Loucy (cell line): ENCODE data around the gene IL11.

Experiments used
- H2AFZ ChIP-seq: fragments of 200-600 bp; sonication (generic); 2 replicates; pipeline ENCODE4 v1.6.0; 2016; ENCODE audit warnings: antibody characterized with exemption, mild to moderate bottlenecking, low read length, moderate library complexity
- H3F3A ChIP-seq: fragments of 200-600 bp; 2 replicates; pipeline ENCODE4 v1.6.0; 2016; ENCODE audit warnings: antibody characterized with exemption, low read depth, mild to moderate bottlenecking
- H3K27me3 ChIP-seq: fragments of 200-600 bp; sonication (generic); 2 replicates; pipeline ENCODE4 v1.6.1; 2014; ENCODE audit warnings: low read length, mild to moderate bottlenecking; ENCODE audit not compliant: insufficient read depth, poor library complexity, severe bottlenecking
- H3K36me3 ChIP-seq: fragments of 200-600 bp; sonication (generic); 2 replicates; pipeline ENCODE4 v1.6.1; 2016; ENCODE audit warnings: low read length; ENCODE audit not compliant: insufficient read depth
- H3K4me1 ChIP-seq: fragments of 200-600 bp; sonication (generic); 2 replicates; pipeline ENCODE4 v1.5.1; 2014; ENCODE audit warnings: low read length, mild to moderate bottlenecking; ENCODE audit not compliant: insufficient read depth, poor library complexity, severe bottlenecking
- H3K4me2 ChIP-seq: fragments of 200-600 bp; sonication (generic); 2 replicates; pipeline ENCODE4 v1.6.0; 2014; ENCODE audit warnings: antibody characterized with exemption, low read length, low read depth, mild to moderate bottlenecking; ENCODE audit not compliant: poor library complexity, severe bottlenecking
- H3K4me3 ChIP-seq: fragments of 200-600 bp; sonication (generic); 2 replicates; pipeline ENCODE4 v1.5.1; 2014; ENCODE audit warnings: low read length, mild to moderate bottlenecking, mixed read lengths; ENCODE audit not compliant: poor library complexity, severe bottlenecking
- H3K79me2 ChIP-seq: fragments of 200-600 bp; sonication (generic); 2 replicates; pipeline ENCODE4 v1.6.1; 2014; ENCODE audit warnings: low read length; ENCODE audit not compliant: insufficient read depth
- H3K9ac ChIP-seq: fragments of 200-600 bp; sonication (generic); 2 replicates; pipeline ENCODE4 v1.6.0; 2014; ENCODE audit warnings: mild to moderate bottlenecking, low read depth, low read length, moderate library complexity; ENCODE audit not compliant: poor library complexity, severe bottlenecking
- H3K9me2 ChIP-seq: fragments of 200-600 bp; sonication (generic); replicated peaks from 2 replicates; pipeline ENCODE4 v1.6.1; 2016; ENCODE audit warnings: low read depth, low read length, mixed read lengths
- H3K9me3 ChIP-seq: fragments of 200-600 bp; sonication (generic); 2 replicates; pipeline ENCODE4 v1.6.1; 2014; ENCODE audit warnings: mild to moderate bottlenecking, antibody characterized with exemption, low read length, low read depth; ENCODE audit not compliant: insufficient read depth
- H4K20me1 ChIP-seq: fragments of 200-600 bp; sonication (generic); 2 replicates; pipeline ENCODE4 v1.6.0; 2014; ENCODE audit warnings: antibody characterized with exemption, low read length, mild to moderate bottlenecking; ENCODE audit not compliant: insufficient read depth, poor library complexity, severe bottlenecking
- EZH2phosphoT487 ChIP-seq: fragments of 200-600 bp; IDR thresholded peaks from 2 replicates; pipeline ENCODE4 v1.6.1; 2018; ENCODE audit warnings: antibody characterized with exemption, mild to moderate bottlenecking, moderate library complexity, borderline replicate concordance
- TF ChIP-seq, protein P1 (sequence below): fragments of 200-600 bp; sonication (generic); conservative IDR thresholded peaks from 2 replicates; pipeline ENCODE4 v1.5.1; 2014; ENCODE audit warnings: mild to moderate bottlenecking, antibody characterized with exemption, low read length

The IL11 gene

DNA sequence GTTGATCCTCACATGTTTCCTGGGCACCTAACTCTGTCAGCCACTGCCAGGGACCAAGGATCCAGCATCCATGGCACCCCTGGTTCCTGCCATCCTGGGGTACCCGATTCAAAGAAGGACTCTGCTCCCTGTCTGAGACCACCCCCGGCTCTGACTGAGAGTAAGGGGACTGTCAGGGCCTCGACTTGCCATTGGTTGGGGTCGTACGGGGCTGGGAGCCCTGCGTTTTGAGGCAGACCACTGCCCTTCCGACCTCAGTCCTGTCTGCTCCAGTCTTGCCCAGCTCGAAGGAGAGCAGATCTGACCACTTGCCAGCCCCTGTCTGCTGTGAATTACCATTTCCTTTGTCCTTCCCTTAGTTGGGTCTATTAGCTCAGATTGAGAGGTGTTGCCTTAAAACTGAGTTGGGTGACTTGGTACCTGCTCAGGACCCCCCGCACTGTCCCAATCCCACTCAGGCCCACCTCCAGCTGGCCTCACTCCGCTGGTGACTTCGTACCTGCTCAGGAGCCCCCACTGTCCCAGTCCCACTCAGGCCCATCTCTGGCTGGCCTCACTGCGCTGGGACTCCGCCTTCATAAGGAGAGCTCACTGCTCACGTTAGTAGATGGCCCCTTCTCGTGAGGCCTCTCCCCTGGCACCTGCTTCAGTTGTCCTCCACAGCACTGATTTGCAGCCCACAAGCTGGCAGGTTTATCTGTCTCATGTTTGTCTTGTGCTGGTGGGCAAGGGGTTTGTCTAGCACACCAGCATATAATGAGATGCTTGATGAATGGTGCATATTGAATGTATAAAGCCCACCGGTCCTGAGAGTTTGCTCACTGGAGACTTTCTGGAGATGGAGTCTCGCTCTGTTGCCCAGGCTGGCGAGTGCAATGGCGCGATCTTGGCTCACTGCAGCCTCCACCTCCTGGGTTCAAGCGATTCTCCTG, 19.4 kb upstream of the IL11 start:
- Histone ChIP-seq H4K20me1 (peaks cover 58% of the 10 kb centered on the region), H3K9me3 (no peaks in the 10 kb centered on the region), H2AFZ (no peak overlapping the region), H3K4me2 (peak overlapping the region; percentile 100), H3F3A (no peaks in the 10 kb centered on the region), H3K9me2 (no peaks in the 10 kb centered on the region), H3K27me3 (no peaks in the 10 kb centered on the region), H3K36me3 (peaks cover 23% of the 10 kb centered on the region; the same call in 1 of the 2 replicates), H3K9ac (no peak overlapping the region), H3K79me2 (peaks cover 47% of the 10 kb centered on the region), H3K4me3 (peak overlapping the region; percentile 100), H3K4me1 (peaks cover 34% of the 10 kb centered on the region)
- no peak for TF ChIP-seq EZH2phosphoT487
- TF ChIP-seq, protein P1, sequence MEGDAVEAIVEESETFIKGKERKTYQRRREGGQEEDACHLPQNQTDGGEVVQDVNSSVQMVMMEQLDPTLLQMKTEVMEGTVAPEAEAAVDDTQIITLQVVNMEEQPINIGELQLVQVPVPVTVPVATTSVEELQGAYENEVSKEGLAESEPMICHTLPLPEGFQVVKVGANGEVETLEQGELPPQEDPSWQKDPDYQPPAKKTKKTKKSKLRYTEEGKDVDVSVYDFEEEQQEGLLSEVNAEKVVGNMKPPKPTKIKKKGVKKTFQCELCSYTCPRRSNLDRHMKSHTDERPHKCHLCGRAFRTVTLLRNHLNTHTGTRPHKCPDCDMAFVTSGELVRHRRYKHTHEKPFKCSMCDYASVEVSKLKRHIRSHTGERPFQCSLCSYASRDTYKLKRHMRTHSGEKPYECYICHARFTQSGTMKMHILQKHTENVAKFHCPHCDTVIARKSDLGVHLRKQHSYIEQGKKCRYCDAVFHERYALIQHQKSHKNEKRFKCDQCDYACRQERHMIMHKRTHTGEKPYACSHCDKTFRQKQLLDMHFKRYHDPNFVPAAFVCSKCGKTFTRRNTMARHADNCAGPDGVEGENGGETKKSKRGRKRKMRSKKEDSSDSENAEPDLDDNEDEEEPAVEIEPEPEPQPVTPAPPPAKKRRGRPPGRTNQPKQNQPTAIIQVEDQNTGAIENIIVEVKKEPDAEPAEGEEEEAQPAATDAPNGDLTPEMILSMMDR, result no peak

- Histone ChIP-seq H3K4me2 (peak overlapping the region; percentile 100), H3K36me3 (peaks cover 23% of the 10 kb centered on the region; the same call in 1 of the 2 replicates), H4K20me1 (peaks cover 58% of the 10 kb centered on the region), H2AFZ (no peak overlapping the region), H3K4me1 (peaks cover 45% of the 10 kb centered on the region), H3K9me3 (no peaks in the 10 kb centered on the region), H3K9ac (peak overlapping the region; percentile 99), H3K79me2 (peaks cover 52% of the 10 kb centered on the region), H3K27me3 (no peaks in the 10 kb centered on the region), H3K4me3 (peak overlapping the region; percentile 100), H3F3A (no peaks in the 10 kb centered on the region), H3K9me2 (no peaks in the 10 kb centered on the region)
- TF ChIP-seq, protein P1, result no peak
- no peak for TF ChIP-seq EZH2phosphoT487
Observed at GRCh38 chr19:55387736-55388497, 17.7 kb upstream of the IL11 start.

DNA sequence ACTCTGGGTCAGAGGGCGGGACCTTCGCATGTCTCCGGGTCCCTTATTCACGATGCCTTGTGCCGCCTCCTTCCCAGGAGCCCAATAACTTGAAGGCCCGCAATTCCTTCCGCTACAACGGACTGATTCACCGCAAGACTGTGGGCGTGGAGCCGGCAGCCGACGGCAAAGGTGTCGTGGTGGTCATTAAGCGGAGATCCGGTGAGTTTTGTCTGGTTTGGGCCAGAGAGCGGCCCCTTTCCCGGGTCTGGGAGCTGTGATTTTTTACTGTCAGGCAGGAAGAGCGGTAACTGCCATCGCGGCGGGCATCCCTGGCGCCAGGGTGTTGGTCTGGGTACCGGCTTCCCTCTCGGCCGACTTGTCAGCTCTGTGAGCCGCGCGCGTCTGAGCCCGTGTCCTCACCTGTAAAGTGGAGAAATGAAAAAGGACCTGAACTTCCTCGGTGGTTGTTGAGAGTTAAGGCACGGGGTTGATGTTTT, 16.3 kb upstream of the IL11 start:
- Histone ChIP-seq H2AFZ (no peak overlapping the region), H3K9ac (peak overlapping the region; percentile 99), H3K4me2 (peak overlapping the region; percentile 100), H3K4me3 (peak overlapping the region; percentile 100), H3K36me3 (peaks cover 23% of the 10 kb centered on the region; the same call in 1 of the 2 replicates), H3K79me2 (peaks cover 60% of the 10 kb centered on the region), H3K9me3 (no peaks in the 10 kb centered on the region), H3F3A (no peaks in the 10 kb centered on the region), H3K27me3 (no peaks in the 10 kb centered on the region), H3K9me2 (no peaks in the 10 kb centered on the region), H4K20me1 (peaks cover 57% of the 10 kb centered on the region), H3K4me1 (peaks cover 49% of the 10 kb centered on the region)
- no peak for TF ChIP-seq EZH2phosphoT487
- TF ChIP-seq, protein P1, result no peak
